ENCODE results near the gene XYLT1. TPM values are rescaled to one million over a fixed set of nuclear protein-coding genes. Genes with fewer than 3 reads are reported as not detected.

Gene XYLT1
- total RNA-seq, 6 experiments from 2014 or later = 0.48 to 2.0 (median 0.59) TPM

GRCh38 chr16:17257426-17258023, 213.2 kb downstream of the XYLT1 start:
- H3K36me3 ChIP-seq = no peaks in the 10 kb centered on the region
- no peaks in the 10 kb centered on the region for H3K9me3 ChIP-seq
- no peak for DNase-seq
- no peak overlapping the region for H3K4me3 ChIP-seq
- H3K4me1 ChIP-seq = no peaks in the 10 kb centered on the region
- TF ChIP-seq POLR2A (IDR thresholded peaks at IDR 0.05) = no peak
- no peak for TF ChIP-seq CTCF (IDR thresholded peaks at IDR 0.05)
- H3K27me3 ChIP-seq = no peaks in the 10 kb centered on the region
- WGBS (ENCODE audit: insufficient coverage, low coverage, low lambda C conversion rate, missing lambda C conversion rate) = 81% methylated on average over 13 of the region's 13 CpGs
- intact Hi-C loops (cut with DNase I) = no loop called here
- ATAC-seq = no peak
- no peak overlapping the region for H3K27ac ChIP-seq

GRCh38 chr16:17252701-17253100, 218.1 kb downstream of the XYLT1 start:
- 74% methylated on average over 3 of the region's 3 CpGs for WGBS (ENCODE audit: insufficient coverage, low coverage, low lambda C conversion rate, missing lambda C conversion rate)

GRCh38 chr16:17252064-17252463, 218.7 kb downstream of the XYLT1 start:
- Histone ChIP-seq H3K27ac (no peak overlapping the region), H3K36me3 (no peaks in the 10 kb centered on the region), H3K9me3 (no peaks in the 10 kb centered on the region), H3K4me1 (no peaks in the 10 kb centered on the region), H3K27me3 (no peaks in the 10 kb centered on the region), H3K4me3 (no peak overlapping the region)
- ATAC-seq = no peak
- DNase-seq = no peak
- TF ChIP-seq POLR2A (IDR thresholded peaks at IDR 0.05) (no peak), CTCF (IDR thresholded peaks at IDR 0.05) (no peak)
- intact Hi-C loops (cut with DNase I) = no loop called here
- 36% methylated on average over 3 of the region's 7 CpGs for WGBS (ENCODE audit: insufficient coverage, low coverage, low lambda C conversion rate, missing lambda C conversion rate)

More at GRCh38 chr16:17252701-17253100, 218.1 kb downstream of the XYLT1 start:
- H3K4me3 ChIP-seq = no peak overlapping the region
- intact Hi-C loops (cut with DNase I) = no loop called here
- ATAC-seq (no peak), DNase-seq (no peak)
- H3K36me3 ChIP-seq = no peaks in the 10 kb centered on the region
- TF ChIP-seq CTCF (IDR thresholded peaks at IDR 0.05) = no peak
- TF ChIP-seq POLR2A (IDR thresholded peaks at IDR 0.05) = no peak
- no peaks in the 10 kb centered on the region for H3K4me1 ChIP-seq
- no peak overlapping the region for H3K27ac ChIP-seq
- no peaks in the 10 kb centered on the region for H3K9me3 ChIP-seq
- H3K27me3 ChIP-seq = no peaks in the 10 kb centered on the region

GRCh38 chr16:17251496-17251895, 219.3 kb downstream of the XYLT1 start:
- no peak for DNase-seq
- intact Hi-C loops (cut with DNase I) = no loop called here
- TF ChIP-seq CTCF (IDR thresholded peaks at IDR 0.05) = no peak
- no peak for TF ChIP-seq POLR2A (IDR thresholded peaks at IDR 0.05)
- Histone ChIP-seq H3K36me3 (no peaks in the 10 kb centered on the region), H3K27me3 (no peaks in the 10 kb centered on the region), H3K4me1 (no peaks in the 10 kb centered on the region), H3K27ac (no peak overlapping the region), H3K4me3 (no peak overlapping the region), H3K9me3 (no peaks in the 10 kb centered on the region)
- ATAC-seq = no peak
- WGBS (ENCODE audit: insufficient coverage, low coverage, low lambda C conversion rate, missing lambda C conversion rate) = 75% methylated on average over 5 of the region's 6 CpGs
